Left ventricle myocardium inferior (tissue), 1 donor: ENCODE results near the gene ZNF831. TPM values are rescaled to one million over a fixed set of nuclear protein-coding genes. Genes with fewer than 3 reads are reported as not detected.

ENCODE experiments used
- DNase-seq: peaks from one replicate; pipeline ENCODE4 v3.0.0-alpha.2; 2020
- H3K27ac ChIP-seq: fragments of 200-600 bp; replicated peaks from 2 replicates; pipeline ENCODE4 v1.8.0; 2021
- H3K27me3 ChIP-seq: fragments of 200-600 bp; 2 replicates; pipeline ENCODE4 v1.8.0; 2021; ENCODE audit warnings: low read depth
- H3K36me3 ChIP-seq: fragments of 200-600 bp; 2 replicates; pipeline ENCODE4 v1.8.0; 2021
- H3K4me1 ChIP-seq: fragments of 200-600 bp; 2 replicates; pipeline ENCODE4 v1.8.0; 2021
- H3K4me3 ChIP-seq: fragments of 200-600 bp; 2 replicates; pipeline ENCODE4 v1.8.0; 2021; ENCODE audit warnings: mild to moderate bottlenecking, moderate library complexity
- H3K9me3 ChIP-seq: fragments of 200-600 bp; replicated peaks from 2 replicates; pipeline ENCODE4 v1.8.0; 2021
- CTCF ChIP-seq: fragments of 200-600 bp; IDR thresholded peaks from 2 replicates; pipeline ENCODE4 v1.8.0; 2021; ENCODE audit warnings: antibody characterized with exemption, mild to moderate bottlenecking, borderline replicate concordance
- intact Hi-C: fragments of 100-400 bp; cut with micrococcal nuclease; formaldehyde crosslinking; loops from one replicate; pipeline ENCODE4 v1.11.0; 2022
- total RNA-seq: library from RNA; stranded (reverse); fragmentation: NEBNext Ultra II Directional; extraction: Animal tissue kit (Norgen Biotek cat#: 25700); gene quantifications from one replicate; pipeline ENCODE4 v1.2.1, GENCODE V29; 2021
- donor health status: DM: no; HTN: yes; CAD: no; lungs with severe emphysema.

ZNF831 gene
- total RNA-seq, 1 donor from 2014 or later, result 0.05 TPM

- Histone ChIP-seq H3K9me3 (no peaks in the 10 kb centered on the region), H3K36me3 (no peaks in the 10 kb centered on the region), H3K27me3 (peaks cover 52% of the 10 kb centered on the region), H3K4me1 (no peaks in the 10 kb centered on the region), H3K27ac (no peak overlapping the region), H3K4me3 (no peak overlapping the region)
- TF ChIP-seq CTCF, result no peak
- intact Hi-C loops, result no loop called here
- DNase-seq, result no peak
Measured at GRCh38 chr20:59191756-59192532, 28.3 kb downstream of the ZNF831 start.

GRCh38 chr20:59192533-59192896 lies 28.9 kb downstream of the ZNF831 start:
- Histone ChIP-seq H3K27me3 (peaks cover 48% of the 10 kb centered on the region), H3K27ac (no peak overlapping the region), H3K36me3 (no peaks in the 10 kb centered on the region), H3K4me1 (no peaks in the 10 kb centered on the region), H3K4me3 (no peak overlapping the region), H3K9me3 (no peaks in the 10 kb centered on the region)
- DNase-seq, result no peak
- intact Hi-C loops, result no loop called here
- TF ChIP-seq CTCF, result no peak

- intact Hi-C loops, result no loop called here
Measured at GRCh38 chr20:59193325-59193724, 29.7 kb downstream of the ZNF831 start.

GRCh38 chr20:59194023-59194935 lies 30.7 kb downstream of the ZNF831 start:
- H3K27me3 ChIP-seq, result peaks cover 48% of the 10 kb centered on the region
- no peak for DNase-seq
- TF ChIP-seq CTCF, result no peak
- no peaks in the 10 kb centered on the region for H3K4me1 ChIP-seq
- H3K4me3 ChIP-seq, result no peak overlapping the region
- peaks cover 3% of the 10 kb centered on the region for H3K9me3 ChIP-seq
- intact Hi-C loops, result no loop called here
- no peaks in the 10 kb centered on the region for H3K36me3 ChIP-seq
- no peak overlapping the region for H3K27ac ChIP-seq

More at GRCh38 chr20:59193325-59193724, 29.7 kb downstream of the ZNF831 start:
- Histone ChIP-seq H3K36me3 (no peaks in the 10 kb centered on the region), H3K4me3 (no peak overlapping the region), H3K27ac (no peak overlapping the region), H3K27me3 (peaks cover 48% of the 10 kb centered on the region), H3K4me1 (no peaks in the 10 kb centered on the region), H3K9me3 (no peaks in the 10 kb centered on the region)
- no peak for TF ChIP-seq CTCF
- DNase-seq, result no peak

GRCh38 chr20:59195316-59195993 lies 31.8 kb downstream of the ZNF831 start:
- no peaks in the 10 kb centered on the region for H3K36me3 ChIP-seq
- H3K4me3 ChIP-seq, result no peak overlapping the region
- no peak for DNase-seq
- no peaks in the 10 kb centered on the region for H3K4me1 ChIP-seq
- peaks cover 37% of the 10 kb centered on the region for H3K27me3 ChIP-seq
- intact Hi-C loops, result no loop called here
- H3K9me3 ChIP-seq, result peaks cover 14% of the 10 kb centered on the region
- no peak for TF ChIP-seq CTCF
- H3K27ac ChIP-seq, result no peak overlapping the region
